H9 (cell line): ENCODE data around the gene USP13. TPM values are rescaled to one million over a fixed set of nuclear protein-coding genes. Genes with fewer than 3 reads are reported as not detected.

Experiments used
- DNase-seq: peaks from one replicate; pipeline ENCODE4 v3.0.0-alpha.2; 2017
- H2AFZ ChIP-seq: one replicate; pipeline ENCODE4 v1.6.1; 2013; ENCODE audit warnings: mild to moderate bottlenecking, low read length, control low read depth, moderate library complexity
- H2AK5ac ChIP-seq: 2 replicates; pipeline ENCODE4 v1.6.1; 2013; ENCODE audit warnings: low read length, control low read depth, mixed read lengths; ENCODE audit not compliant: insufficient read length
- H2BK120ac ChIP-seq: one replicate; pipeline ENCODE4 v1.6.1; 2013; ENCODE audit warnings: low read depth, mild to moderate bottlenecking, low read length, control low read depth, inconsistent platforms; ENCODE audit not compliant: poor library complexity, severe bottlenecking
- H2BK12ac ChIP-seq: 2 replicates; pipeline ENCODE4 v1.6.1; 2013; ENCODE audit warnings: low read length, control low read depth, mixed read lengths, low read depth; ENCODE audit not compliant: insufficient read length
- H2BK15ac ChIP-seq: 2 replicates; pipeline ENCODE4 v1.6.1; 2013; ENCODE audit warnings: low read depth, low read length, control low read depth
- H2BK20ac ChIP-seq: one replicate; pipeline ENCODE4 v1.6.1; 2013; ENCODE audit warnings: low read depth, mild to moderate bottlenecking, low read length, control low read depth, inconsistent platforms; ENCODE audit not compliant: poor library complexity, severe bottlenecking
- H2BK5ac ChIP-seq: 2 replicates; pipeline ENCODE4 v1.6.1; 2013; ENCODE audit warnings: low read length, control low read depth, mixed read lengths; ENCODE audit not compliant: insufficient read length
- H3K14ac ChIP-seq: 2 replicates; pipeline ENCODE4 v1.6.1; 2013; ENCODE audit warnings: low read length, control low read depth; ENCODE audit not compliant: insufficient read depth
- H3K18ac ChIP-seq: 2 replicates; pipeline ENCODE4 v1.6.1; 2013; ENCODE audit warnings: low read depth, mild to moderate bottlenecking, mixed read lengths, low read length, control low read depth; ENCODE audit not compliant: insufficient read length
- H3K23ac ChIP-seq: 2 replicates; pipeline ENCODE4 v1.6.1; 2013; ENCODE audit warnings: low read length, control low read depth, mixed read lengths, low read depth; ENCODE audit not compliant: insufficient read length
- H3K23me2 ChIP-seq: 2 replicates; pipeline ENCODE4 v1.6.1; 2013; ENCODE audit warnings: low read depth, mild to moderate bottlenecking, mixed read lengths, low read length, control low read depth; ENCODE audit not compliant: insufficient read length, poor library complexity, severe bottlenecking
- H3K27ac ChIP-seq: 2 replicates; pipeline ENCODE4 v1.5.1; 2013; ENCODE audit warnings: low read length, control low read depth, mixed read lengths, low read depth; ENCODE audit not compliant: insufficient read length
- H3K27me3 ChIP-seq: 2 replicates; pipeline ENCODE4 v1.6.1; 2013; ENCODE audit warnings: low read length, control low read depth, inconsistent platforms; ENCODE audit not compliant: insufficient read depth
- H3K4ac ChIP-seq: 2 replicates; pipeline ENCODE4 v1.6.1; 2013; ENCODE audit warnings: low read depth, mild to moderate bottlenecking, control low read depth, inconsistent platforms, low read length, moderate library complexity
- H3K4me1 ChIP-seq: 2 replicates; pipeline ENCODE4 v1.6.1; 2013; ENCODE audit warnings: low read length, control low read depth, inconsistent platforms; ENCODE audit not compliant: insufficient read depth
- H3K4me2 ChIP-seq: 2 replicates; pipeline ENCODE4 v1.6.1; 2013; ENCODE audit warnings: low read length, control low read depth, mixed read lengths; ENCODE audit not compliant: insufficient read length, insufficient read depth
- H3K56ac ChIP-seq: 2 replicates; pipeline ENCODE4 v1.6.1; 2013; ENCODE audit warnings: low read depth, mild to moderate bottlenecking, mixed read lengths, low read length, control low read depth; ENCODE audit not compliant: insufficient read length
- H3K79me1 ChIP-seq: 2 replicates; pipeline ENCODE4 v1.6.1; 2013; ENCODE audit warnings: low read depth, mild to moderate bottlenecking, moderate library complexity, low read length, control low read depth, inconsistent platforms; ENCODE audit not compliant: insufficient read depth, poor library complexity, severe bottlenecking
- H3K79me2 ChIP-seq: 2 replicates; pipeline ENCODE4 v1.6.1; 2013; ENCODE audit warnings: low read length, control low read depth, inconsistent platforms; ENCODE audit not compliant: insufficient read depth
- H3K9ac ChIP-seq: 2 replicates; pipeline ENCODE4 v1.6.1; 2013; ENCODE audit warnings: low read length, control low read depth, mixed read lengths; ENCODE audit not compliant: insufficient read length; ENCODE audit errors: extremely low read depth
- H3K9me3 ChIP-seq: one replicate; pipeline ENCODE4 v1.6.1; 2013; ENCODE audit warnings: low read depth, low read length, inconsistent platforms; ENCODE audit not compliant: control insufficient read depth
- H3T11ph ChIP-seq: one replicate; pipeline ENCODE4 v1.6.1; 2013; ENCODE audit warnings: mild to moderate bottlenecking, low read length, control low read depth, inconsistent platforms
- H4K20me1 ChIP-seq: one replicate; pipeline ENCODE4 v1.6.1; 2013; ENCODE audit not compliant: control insufficient read depth, insufficient read length, insufficient read depth
- H4K5ac ChIP-seq: 2 replicates; pipeline ENCODE4 v1.6.1; 2013; ENCODE audit warnings: low read depth, mild to moderate bottlenecking, mixed read lengths, low read length, control low read depth; ENCODE audit not compliant: insufficient read length
- H4K8ac ChIP-seq: replicated peaks from 2 replicates; pipeline ENCODE4 v1.6.1; 2013; ENCODE audit warnings: low read length, control low read depth, mixed read lengths, low read depth; ENCODE audit not compliant: insufficient read length
- H4K91ac ChIP-seq: 2 replicates; pipeline ENCODE4 v1.6.1; 2013; ENCODE audit warnings: low read depth, mild to moderate bottlenecking, moderate library complexity, mixed read lengths, low read length, control low read depth; ENCODE audit not compliant: insufficient read length
- H3K27ac Mint-ChIP-seq, 3 experiments: 2 replicates in 2 of 3; 3 replicates in 1 of 3; pipeline ENCODE4 v1.8.0; 2020 to 2021; ENCODE audit warnings: mixed read lengths in 3 of 3, mild to moderate bottlenecking in 1 of 3, moderate library complexity in 1 of 3
- H3K27me3 Mint-ChIP-seq: 2 replicates; pipeline ENCODE4 v1.8.0; 2021; ENCODE audit warnings: low read depth, mild to moderate bottlenecking, moderate library complexity, mixed read lengths
- H3K36me3 Mint-ChIP-seq, 3 experiments: 2 replicates in 2 of 3; 3 replicates in 1 of 3; pipeline ENCODE4 v1.8.0; 2020 to 2021; ENCODE audit warnings: low read depth in 3 of 3, mixed read lengths in 3 of 3; ENCODE audit not compliant: insufficient read depth in 1 of 3
- H3K4me1 Mint-ChIP-seq, 2 experiments: 2 replicates each; pipeline ENCODE4 v1.8.0; 2020; ENCODE audit warnings: mixed read lengths in 2 of 2
- H3K4me3 Mint-ChIP-seq, 2 experiments: 2 replicates in 1 of 2; 3 replicates in 1 of 2; pipeline ENCODE4 v1.8.0; 2020 to 2021; ENCODE audit warnings: mild to moderate bottlenecking in 2 of 2, mixed read lengths in 2 of 2, moderate library complexity in 1 of 2
- H3K9me3 Mint-ChIP-seq, 2 experiments: 2 replicates in 1 of 2; 3 replicates in 1 of 2; pipeline ENCODE4 v1.8.0; 2020; ENCODE audit warnings: mild to moderate bottlenecking in 2 of 2, mixed read lengths in 2 of 2, moderate library complexity in 1 of 2
- CTCF ChIP-seq: fragments of 200-600 bp; sonication (generic); conservative IDR thresholded peaks from 3 replicates; pipeline ENCODE4 v1.8.0; 2021; ENCODE audit warnings: antibody characterized with exemption, mild to moderate bottlenecking
- WGBS: extraction: QIAGEN DNeasy Blood & Tissue Kit; methylation state at CpG from one replicate; pipeline ENCODE4 v1.1.7; 2013; ENCODE audit warnings: missing lambda C conversion rate, low lambda C conversion rate, mixed read lengths; ENCODE audit not compliant: insufficient read length; ENCODE audit errors: extremely low coverage; 5-methylcytosine and 5-hydroxymethylcytosine counted together
- total RNA-seq: library from RNA; stranded (reverse); gene quantifications from 2 replicates; pipeline ENCODE4 v1.2.1, GENCODE V29; 2021

Gene USP13
- total RNA-seq, 1 experiment from 2014 or later: 26.7 TPM

DNA sequence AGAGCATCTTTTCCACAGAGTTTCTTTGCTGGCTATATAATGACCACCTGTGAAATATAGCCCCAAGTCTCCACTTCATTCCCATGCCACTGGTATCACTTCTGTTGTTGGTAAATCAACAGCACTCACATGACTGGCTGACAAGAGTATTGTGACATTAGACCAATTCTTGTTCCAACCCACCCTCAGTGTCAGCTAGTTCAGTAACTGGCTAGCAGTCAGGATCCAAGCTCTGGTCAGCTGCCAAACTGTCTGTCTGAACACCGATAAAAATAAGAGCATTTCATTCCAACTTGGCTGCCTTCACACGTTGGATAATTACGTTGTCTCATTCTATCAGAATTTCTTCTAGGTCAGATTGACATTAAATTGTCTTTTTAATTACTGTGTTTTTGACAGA lies 166.5 kb downstream of the USP13 start:
- Histone ChIP-seq H4K8ac (no peak overlapping the region), H2AK5ac (no peak overlapping the region)
- no peaks in the 10 kb centered on the region for H3K9me3 Mint-ChIP-seq

More for the DNA sequence above, 166.5 kb downstream of the USP13 start:
- H3K79me2 ChIP-seq: no peaks in the 10 kb centered on the region
- no peaks in the 10 kb centered on the region for H3K27me3 ChIP-seq
- Mint-ChIP-seq H3K4me1 (no peaks in the 10 kb centered on the region), H3K36me3 (no peaks in the 10 kb centered on the region), H3K27ac (no peak overlapping the region), H3K27me3 (no peaks in the 10 kb centered on the region), H3K4me3 (no peak overlapping the region)
- no peaks in the 10 kb centered on the region for H4K20me1 ChIP-seq
- DNase-seq: no peak
- no peak overlapping the region for H4K5ac ChIP-seq
- no peak overlapping the region for H2BK12ac ChIP-seq
- H3K9ac ChIP-seq: no peak overlapping the region
- no peak overlapping the region for H3K56ac ChIP-seq
- no peak overlapping the region for H2BK20ac ChIP-seq
- no peaks in the 10 kb centered on the region for H3K9me3 ChIP-seq
- H3K23ac ChIP-seq: no peak overlapping the region
- no peaks in the 10 kb centered on the region for H3K4me1 ChIP-seq
- H4K91ac ChIP-seq: no peak overlapping the region
- H2BK15ac ChIP-seq: no peak overlapping the region
- no peak overlapping the region for H2BK5ac ChIP-seq
- H3K14ac ChIP-seq: no peak overlapping the region
- no peaks in the 10 kb centered on the region for H3K79me1 ChIP-seq
- no peak overlapping the region for H2BK120ac ChIP-seq
- no peak for TF ChIP-seq CTCF
- no peak overlapping the region for H3T11ph ChIP-seq
- H3K4ac ChIP-seq: no peak overlapping the region
- H2AFZ ChIP-seq: no peak overlapping the region
- no peaks in the 10 kb centered on the region for H3K23me2 ChIP-seq
- no CpG with 5 or more reads among the region's 3 CpGs for WGBS
- no peak overlapping the region for H3K18ac ChIP-seq
- no peak overlapping the region for H3K27ac ChIP-seq
- no peak overlapping the region for H3K4me2 ChIP-seq
